ENCODE data around the gene DVL2. TPM values are rescaled to one million over a fixed set of nuclear protein-coding genes. Genes with fewer than 3 reads are reported as not detected.

DVL2 gene
- total and polyA plus RNA-seq, 2 of the 13 experiments (the other 11 are each of a cell fraction or from before 2014, with no cell fraction given): 5.7 to 38.2 TPM

DNA sequence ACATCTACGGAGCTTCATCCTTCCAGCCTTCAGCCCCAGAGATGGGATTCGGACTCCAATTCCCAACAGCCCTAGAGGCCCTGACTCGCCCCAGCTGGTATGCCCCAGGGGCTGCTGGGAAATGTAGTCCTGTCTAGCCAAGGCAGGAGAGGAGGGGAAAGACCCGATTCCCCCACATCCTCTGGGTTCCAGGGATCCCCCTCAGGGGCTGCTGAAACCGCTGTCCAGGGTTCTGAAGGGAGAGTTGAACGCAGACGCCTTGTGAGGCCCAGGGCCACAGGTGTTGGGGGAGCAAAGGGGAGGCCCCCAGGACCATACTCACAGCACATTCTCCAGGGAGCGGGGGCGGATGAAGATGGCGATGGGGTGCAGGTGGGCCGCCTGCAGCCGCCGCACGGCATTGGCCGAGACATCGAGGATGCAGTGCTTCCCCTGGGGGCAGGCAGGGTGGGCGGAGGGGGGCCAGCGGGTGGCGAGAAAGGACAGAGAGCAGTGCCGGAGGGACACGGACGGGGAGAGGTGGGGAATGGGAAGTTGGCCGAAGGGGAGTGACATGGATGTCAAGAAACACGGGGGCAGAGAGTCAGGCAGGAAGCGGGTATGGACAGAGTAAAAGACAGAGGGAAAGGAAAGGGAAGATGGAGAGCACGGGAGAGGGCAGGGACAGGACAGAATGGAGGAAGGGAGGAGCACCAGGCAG is 42.6 kb downstream of the DVL2 start (continued):
- TF ChIP-seq, protein P1, sequence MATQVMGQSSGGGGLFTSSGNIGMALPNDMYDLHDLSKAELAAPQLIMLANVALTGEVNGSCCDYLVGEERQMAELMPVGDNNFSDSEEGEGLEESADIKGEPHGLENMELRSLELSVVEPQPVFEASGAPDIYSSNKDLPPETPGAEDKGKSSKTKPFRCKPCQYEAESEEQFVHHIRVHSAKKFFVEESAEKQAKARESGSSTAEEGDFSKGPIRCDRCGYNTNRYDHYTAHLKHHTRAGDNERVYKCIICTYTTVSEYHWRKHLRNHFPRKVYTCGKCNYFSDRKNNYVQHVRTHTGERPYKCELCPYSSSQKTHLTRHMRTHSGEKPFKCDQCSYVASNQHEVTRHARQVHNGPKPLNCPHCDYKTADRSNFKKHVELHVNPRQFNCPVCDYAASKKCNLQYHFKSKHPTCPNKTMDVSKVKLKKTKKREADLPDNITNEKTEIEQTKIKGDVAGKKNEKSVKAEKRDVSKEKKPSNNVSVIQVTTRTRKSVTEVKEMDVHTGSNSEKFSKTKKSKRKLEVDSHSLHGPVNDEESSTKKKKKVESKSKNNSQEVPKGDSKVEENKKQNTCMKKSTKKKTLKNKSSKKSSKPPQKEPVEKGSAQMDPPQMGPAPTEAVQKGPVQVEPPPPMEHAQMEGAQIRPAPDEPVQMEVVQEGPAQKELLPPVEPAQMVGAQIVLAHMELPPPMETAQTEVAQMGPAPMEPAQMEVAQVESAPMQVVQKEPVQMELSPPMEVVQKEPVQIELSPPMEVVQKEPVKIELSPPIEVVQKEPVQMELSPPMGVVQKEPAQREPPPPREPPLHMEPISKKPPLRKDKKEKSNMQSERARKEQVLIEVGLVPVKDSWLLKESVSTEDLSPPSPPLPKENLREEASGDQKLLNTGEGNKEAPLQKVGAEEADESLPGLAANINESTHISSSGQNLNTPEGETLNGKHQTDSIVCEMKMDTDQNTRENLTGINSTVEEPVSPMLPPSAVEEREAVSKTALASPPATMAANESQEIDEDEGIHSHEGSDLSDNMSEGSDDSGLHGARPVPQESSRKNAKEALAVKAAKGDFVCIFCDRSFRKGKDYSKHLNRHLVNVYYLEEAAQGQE (IDR thresholded peaks at IDR 0.05; ENCODE audit: borderline replicate concordance in 1 of 2, low read depth in 1 of 2, low read length in 2 of 2): peak; percentile 52 to 91
- TF ChIP-seq HOXA3 (CRISPR knock-in tag; IDR thresholded peaks at IDR 0.05): peak; percentile 41; the same call in 1 of the 2 replicates
- no peak for TF ChIP-seq CREB1 (IDR thresholded peaks at IDR 0.05)
- TF ChIP-seq CREB1 (CRISPR knock-in tag; IDR thresholded peaks at IDR 0.05): peak; percentile 93
- TF ChIP-seq ZNF720 (CRISPR knock-in tag; IDR thresholded peaks at IDR 0.05): no peak
- peak; percentile 88 for TF ChIP-seq FOSL2 (CRISPR knock-in tag; IDR thresholded peaks at IDR 0.05)
- TF ChIP-seq HCFC1 (IDR thresholded peaks at IDR 0.05; ENCODE audit: low read depth, low read length): peak; percentile 98
- peak; percentile 95 for TF ChIP-seq ZNF143 (CRISPR knock-in tag; IDR thresholded peaks at IDR 0.05)
- TF ChIP-seq, protein P2, sequence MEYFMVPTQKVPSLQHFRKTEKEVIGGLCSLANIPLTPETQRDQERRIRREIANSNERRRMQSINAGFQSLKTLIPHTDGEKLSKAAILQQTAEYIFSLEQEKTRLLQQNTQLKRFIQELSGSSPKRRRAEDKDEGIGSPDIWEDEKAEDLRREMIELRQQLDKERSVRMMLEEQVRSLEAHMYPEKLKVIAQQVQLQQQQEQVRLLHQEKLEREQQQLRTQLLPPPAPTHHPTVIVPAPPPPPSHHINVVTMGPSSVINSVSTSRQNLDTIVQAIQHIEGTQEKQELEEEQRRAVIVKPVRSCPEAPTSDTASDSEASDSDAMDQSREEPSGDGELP (IDR thresholded peaks at IDR 0.05; ENCODE audit: borderline replicate concordance, low read depth): peak; percentile 99
- peak; percentile 38; the same call in 1 of the 2 replicates for TF ChIP-seq ZNF350 (CRISPR knock-in tag; IDR thresholded peaks at IDR 0.05; ENCODE audit: borderline replicate concordance, low read depth)
- TF ChIP-seq ZNF33B (CRISPR knock-in tag; IDR thresholded peaks at IDR 0.05): peak; percentile 39; the same call in 1 of the 2 replicates
- TF ChIP-seq SIX1 (CRISPR knock-in tag; IDR thresholded peaks at IDR 0.05; ENCODE audit: borderline replicate concordance): no peak
- no peak for TF ChIP-seq GABPA (IDR thresholded peaks at IDR 0.05; ENCODE audit: low read depth, low read length)
- peak; percentile 82 for TF ChIP-seq GABPA (CRISPR knock-in tag; IDR thresholded peaks at IDR 0.05; ENCODE audit: low read depth)
- no peak for TF ChIP-seq PRDM4 (CRISPR knock-in tag; IDR thresholded peaks at IDR 0.05; ENCODE audit: borderline replicate concordance)
- peak; percentile 49; the same call in 1 of the 2 replicates for TF ChIP-seq ZFX (CRISPR knock-in tag; IDR thresholded peaks at IDR 0.05; ENCODE audit: low read depth)
- peak; percentile 84 for TF ChIP-seq GABPB1 (CRISPR knock-in tag; IDR thresholded peaks at IDR 0.05)
- peak; percentile 35 for TF ChIP-seq USF2 (IDR thresholded peaks at IDR 0.05; ENCODE audit: low read depth, low read length)
- TF ChIP-seq USF2 (CRISPR knock-in tag; IDR thresholded peaks at IDR 0.05; ENCODE audit: borderline replicate concordance): peak; percentile 61; the same call in 1 of the 2 replicates

Measured in HepG2 (cell line).